ENCODE measurements around the gene ROBO2.

GRCh38 chr3:77086408-77086807 is 46.5 kb downstream of the ROBO2 start:
- TF ChIP-seq CTCF (IDR thresholded peaks at IDR 0.05 in 8 of 11, conservative IDR thresholded peaks at IDR 0.05 in 3 of 11) (no peak), POLR2A (IDR thresholded peaks at IDR 0.05) (no peak), POLR2AphosphoS5 (IDR thresholded peaks at IDR 0.05) (no peak)
